WERI-Rb-1 (cell line): ENCODE measurements around the gene VDR.

ENCODE experiments used
- DNase-seq: peaks from one replicate; pipeline ENCODE4 v3.0.0-alpha.2; 2020
- H3K27ac ChIP-seq: fragments of 250-450 bp; sonication (Bioruptor Pico); 2 replicates; pipeline ENCODE4 v1.5.1; 2020; ENCODE audit warnings: mild to moderate bottlenecking, moderate library complexity
- H3K27me3 ChIP-seq: fragments of 250-450 bp; sonication (Bioruptor Pico); 2 replicates; pipeline ENCODE4 v1.5.1; 2021; ENCODE audit warnings: mild to moderate bottlenecking, low read depth, moderate library complexity; ENCODE audit not compliant: insufficient read depth, severe bottlenecking
- H3K36me3 ChIP-seq: fragments of 250-450 bp; sonication (Bioruptor Pico); 2 replicates; pipeline ENCODE4 v1.5.1; 2020; ENCODE audit warnings: mild to moderate bottlenecking, moderate library complexity
- H3K4me3 ChIP-seq: 2 replicates; pipeline ENCODE4 v1.5.1; 2011; ENCODE audit warnings: low read depth, mild to moderate bottlenecking, control low read depth, low read length
- H3K9me3 ChIP-seq: fragments of 250-450 bp; sonication (Bioruptor Pico); 2 replicates; pipeline ENCODE4 v1.5.1; 2021; ENCODE audit warnings: mild to moderate bottlenecking, moderate library complexity; ENCODE audit not compliant: severe bottlenecking
- CTCF ChIP-seq: IDR thresholded peaks from 2 replicates; pipeline ENCODE4 v1.5.1; 2011; ENCODE audit warnings: low read depth, mild to moderate bottlenecking, control low read depth, inconsistent platforms, low read length

Gene VDR

GRCh38 chr12:47920913-47921312 is 16.1 kb upstream of the VDR start:
- no peak for TF ChIP-seq CTCF
- Histone ChIP-seq H3K27ac (no peak overlapping the region), H3K27me3 (peaks cover 5% of the 10 kb centered on the region)

GRCh38 chr12:47913081-47913480 is 8.3 kb upstream of the VDR start:
- H3K36me3 ChIP-seq = no peaks in the 10 kb centered on the region
- no peak overlapping the region for H3K27ac ChIP-seq
- no peaks in the 10 kb centered on the region for H3K27me3 ChIP-seq
- TF ChIP-seq CTCF = no peak
- no peak overlapping the region for H3K4me3 ChIP-seq
- H3K9me3 ChIP-seq = peaks cover 2% of the 10 kb centered on the region
- no peak for DNase-seq

More at GRCh38 chr12:47920913-47921312, 16.1 kb upstream of the VDR start:
- DNase-seq = no peak
- Histone ChIP-seq H3K36me3 (no peaks in the 10 kb centered on the region), H3K9me3 (no peaks in the 10 kb centered on the region), H3K4me3 (no peak overlapping the region)

- no peak overlapping the region for H3K27ac ChIP-seq
- H3K9me3 ChIP-seq = peaks cover 2% of the 10 kb centered on the region
- no peaks in the 10 kb centered on the region for H3K27me3 ChIP-seq
- DNase-seq = no peak
- TF ChIP-seq CTCF = no peak
- no peak overlapping the region for H3K4me3 ChIP-seq
- H3K36me3 ChIP-seq = no peaks in the 10 kb centered on the region
These were observed 7.8 kb upstream of the VDR start for GRCh38 chr12:47912556-47912955.

- no peak overlapping the region for H3K27ac ChIP-seq
- no peak for DNase-seq
- H3K36me3 ChIP-seq = no peaks in the 10 kb centered on the region
- H3K4me3 ChIP-seq = no peak overlapping the region
- peaks cover 7% of the 10 kb centered on the region for H3K27me3 ChIP-seq
- no peak for TF ChIP-seq CTCF
- H3K9me3 ChIP-seq = peaks cover 2% of the 10 kb centered on the region
These were observed 6.2 kb upstream of the VDR start for GRCh38 chr12:47910981-47911380.

GRCh38 chr12:47910486-47910885 is 5.7 kb upstream of the VDR start:
- no peak for DNase-seq
- H3K27me3 ChIP-seq = peaks cover 11% of the 10 kb centered on the region
- H3K4me3 ChIP-seq = no peak overlapping the region
- H3K9me3 ChIP-seq = peaks cover 2% of the 10 kb centered on the region
- H3K36me3 ChIP-seq = no peaks in the 10 kb centered on the region
- no peak for TF ChIP-seq CTCF
- no peak overlapping the region for H3K27ac ChIP-seq

- Histone ChIP-seq H3K27me3 (peaks cover 16% of the 10 kb centered on the region), H3K9me3 (peaks cover 2% of the 10 kb centered on the region), H3K36me3 (no peaks in the 10 kb centered on the region), H3K27ac (no peak overlapping the region), H3K4me3 (no peak overlapping the region)
- no peak for DNase-seq
- TF ChIP-seq CTCF = no peak
These were observed 5.2 kb upstream of the VDR start for GRCh38 chr12:47909839-47910465.
